GM12873 (cell line): ENCODE measurements around the gene LRRC59.

Source experiments
- TF ChIP-seq, protein P1 (sequence below): IDR thresholded peaks from 2 replicates; pipeline ENCODE4 v1.5.1; 2012; ENCODE audit warnings: low read depth, mild to moderate bottlenecking, moderate library complexity, low read length, control low read depth; ENCODE audit not compliant: insufficient read depth; ENCODE audit errors: missing control alignments

The LRRC59 gene

GRCh38 chr17:50439008-50439407 is 41.7 kb upstream of the LRRC59 start:
- TF ChIP-seq, protein P1, sequence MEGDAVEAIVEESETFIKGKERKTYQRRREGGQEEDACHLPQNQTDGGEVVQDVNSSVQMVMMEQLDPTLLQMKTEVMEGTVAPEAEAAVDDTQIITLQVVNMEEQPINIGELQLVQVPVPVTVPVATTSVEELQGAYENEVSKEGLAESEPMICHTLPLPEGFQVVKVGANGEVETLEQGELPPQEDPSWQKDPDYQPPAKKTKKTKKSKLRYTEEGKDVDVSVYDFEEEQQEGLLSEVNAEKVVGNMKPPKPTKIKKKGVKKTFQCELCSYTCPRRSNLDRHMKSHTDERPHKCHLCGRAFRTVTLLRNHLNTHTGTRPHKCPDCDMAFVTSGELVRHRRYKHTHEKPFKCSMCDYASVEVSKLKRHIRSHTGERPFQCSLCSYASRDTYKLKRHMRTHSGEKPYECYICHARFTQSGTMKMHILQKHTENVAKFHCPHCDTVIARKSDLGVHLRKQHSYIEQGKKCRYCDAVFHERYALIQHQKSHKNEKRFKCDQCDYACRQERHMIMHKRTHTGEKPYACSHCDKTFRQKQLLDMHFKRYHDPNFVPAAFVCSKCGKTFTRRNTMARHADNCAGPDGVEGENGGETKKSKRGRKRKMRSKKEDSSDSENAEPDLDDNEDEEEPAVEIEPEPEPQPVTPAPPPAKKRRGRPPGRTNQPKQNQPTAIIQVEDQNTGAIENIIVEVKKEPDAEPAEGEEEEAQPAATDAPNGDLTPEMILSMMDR: no peak

DNA sequence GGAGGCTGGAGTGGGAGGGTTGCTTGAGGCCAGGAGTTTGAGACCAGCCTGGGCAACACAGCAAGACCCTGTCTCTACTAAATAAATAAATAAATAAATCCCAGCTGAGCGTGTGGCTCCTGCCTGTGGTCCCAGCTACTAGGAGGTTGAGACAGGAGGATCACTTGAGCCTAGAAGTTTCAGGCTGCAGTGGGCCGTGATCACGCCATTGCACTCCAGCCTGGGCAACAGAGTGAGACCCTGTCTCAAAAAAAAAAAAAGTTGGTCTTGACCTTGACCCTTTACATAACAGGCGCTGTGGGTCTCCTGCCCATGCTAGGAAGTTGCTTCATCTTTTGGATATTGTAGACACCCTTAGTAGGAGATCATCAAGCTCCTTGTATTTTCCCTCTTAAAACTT is 40.1 kb upstream of the LRRC59 start:
- TF ChIP-seq, protein P1: no peak

- TF ChIP-seq, protein P1: no peak
These were observed 34.9 kb upstream of the LRRC59 start for GRCh38 chr17:50432125-50432762.

- TF ChIP-seq, protein P1: no peak
These were observed 33.7 kb upstream of the LRRC59 start for GRCh38 chr17:50430821-50431618.

GRCh38 chr17:50429793-50430192 is 32.5 kb upstream of the LRRC59 start:
- TF ChIP-seq, protein P1: no peak

- TF ChIP-seq, protein P1: no peak
These were observed 31.6 kb upstream of the LRRC59 start for GRCh38 chr17:50428831-50429424.
